K562 (cell line): Measurements from ENCODE around the gene ANKRD65. TPM values are rescaled to one million over a fixed set of nuclear protein-coding genes. Genes with fewer than 3 reads are reported as not detected.

ENCODE experiments used
- BRCA1 ChIP-seq, 2 experiments: fragments of 450-650 bp in 1 of 2; sonication (generic) in 1 of 2; formaldehyde crosslinking in 1 of 2; IDR thresholded peaks; 2 replicates each; pipeline versions ENCODE4 v1.5.0 to v1.6.1; 2017 to 2020; ENCODE audit warnings: mild to moderate bottlenecking in 1 of 2, missing genetic modification reagents in 1 of 2
- BRD9 ChIP-seq: fragments of 450-650 bp; IDR thresholded peaks from 2 replicates; pipeline ENCODE4 v1.6.1; 2018; ENCODE audit warnings: low read depth; ENCODE audit not compliant: partially characterized antibody
- CBX1 ChIP-seq: sonication (generic); IDR thresholded peaks from 2 replicates; pipeline ENCODE4 v1.6.1; 2016; ENCODE audit warnings: antibody characterized with exemption, low read depth, mild to moderate bottlenecking
- E2F4 ChIP-seq: sonication (generic); formaldehyde crosslinking; IDR thresholded peaks from 2 replicates; pipeline ENCODE4 v1.8.0; 2022; ENCODE audit warnings: mild to moderate bottlenecking, low read depth, missing genetic modification reagents
- E2F6 ChIP-seq, 2 experiments: IDR thresholded peaks; 2 replicates each; pipeline ENCODE4 v1.6.1; 2011; ENCODE audit warnings: borderline replicate concordance in 1 of 2, control low read depth in 1 of 2, low read depth in 1 of 2, low read length in 1 of 2, mild to moderate bottlenecking in 1 of 2, mixed read lengths in 1 of 2, moderate library complexity in 1 of 2; ENCODE audit not compliant: insufficient read depth in 1 of 2, insufficient read length in 1 of 2, poor library complexity in 1 of 2, severe bottlenecking in 1 of 2; ENCODE audit errors: extremely low read depth in 1 of 2
- KAT7 ChIP-seq: sonication (generic); formaldehyde crosslinking; IDR thresholded peaks from 2 replicates; pipeline ENCODE4 v1.8.0; 2022; ENCODE audit warnings: missing genetic modification reagents, mild to moderate bottlenecking, borderline replicate concordance
- NFIC ChIP-seq: fragments of 450-650 bp; IDR thresholded peaks from 2 replicates; pipeline ENCODE4 v1.6.1; 2017; ENCODE audit warnings: mild to moderate bottlenecking, inconsistent platforms
- NR2C1 ChIP-seq, 2 experiments: fragments of 450-650 bp; IDR thresholded peaks; 2 replicates each; pipeline ENCODE4 v1.6.1; 2017; ENCODE audit warnings: mild to moderate bottlenecking in 2 of 2, antibody characterized with exemption in 1 of 2, inconsistent platforms in 1 of 2, missing compliant biosample characterization in 1 of 2, missing genetic modification characterization in 1 of 2
- RERE ChIP-seq: sonication (generic); formaldehyde crosslinking; IDR thresholded peaks from 2 replicates; pipeline ENCODE4 v1.8.0; 2023; ENCODE audit warnings: missing genetic modification reagents, mild to moderate bottlenecking, borderline replicate concordance
- RFX5 ChIP-seq: IDR thresholded peaks from 2 replicates; pipeline ENCODE4 v1.6.1; 2011; ENCODE audit warnings: low read depth, mild to moderate bottlenecking, improper control_type of control experiment, low read length
- RFX7 ChIP-seq: fragments of 250-450 bp; sonication (Bioruptor Pico); IDR thresholded peaks from 2 replicates; pipeline ENCODE4 v1.5.1; 2021; ENCODE audit warnings: mild to moderate bottlenecking
- RUNX1 ChIP-seq: sonication (generic); IDR thresholded peaks from 2 replicates; pipeline ENCODE4 v1.6.1; 2016; ENCODE audit warnings: antibody characterized with exemption, low read depth
- TAF9B ChIP-seq: fragments of 450-650 bp; IDR thresholded peaks from 2 replicates; pipeline ENCODE4 v1.6.1; 2018; ENCODE audit warnings: mild to moderate bottlenecking; ENCODE audit not compliant: partially characterized antibody
- THAP7 ChIP-seq: fragments of 250-450 bp; sonication (Bioruptor Pico); IDR thresholded peaks from 2 replicates; pipeline ENCODE4 v1.5.0; 2021
- WHSC1 ChIP-seq: IDR thresholded peaks from one replicate; pipeline ENCODE4 v1.6.1; 2012; ENCODE audit warnings: low read length, control low read depth, inconsistent platforms
- ZFPM2 ChIP-seq: fragments of 250-450 bp; sonication (Bioruptor Pico); IDR thresholded peaks from 2 replicates; pipeline ENCODE4 v1.5.1; 2022; ENCODE audit warnings: mild to moderate bottlenecking
- polyA plus RNA-seq, 8 experiments: library from polyadenylated mRNA; depleted of rRNA in 4 of 8; stranded (reverse) in 5 of 8; unstranded in 3 of 8; fragments of >200 nt; fragmentation: Nextera tagmentation in 2 of 8; fragmentation: Illumina TruSeq in 1 of 8; extraction: Ambion mirVana in 2 of 8; extraction: Trizol in 1 of 8; gene quantifications; 2 replicates each; pipeline versions ENCODE4 v1.2.1 to v1.2.3, GENCODE V29; 2011 to 2014; ENCODE audit warnings: inconsistent platforms in 1 of 8, missing spikeins in 1 of 8
- total RNA-seq, 7 experiments: library from RNA; depleted of rRNA in 6 of 7; stranded (reverse); fragments of >200 nt in 6 of 7; fragmentation: Illumina TruSeq in 2 of 7; extraction: Trizol in 2 of 7; gene quantifications; 2 replicates each; pipeline versions ENCODE4 v1.2.1 to v1.2.3, GENCODE V29; 2011 to 2021; ENCODE audit warnings: low replicate concordance in 1 of 7

The ANKRD65 gene
- total and polyA plus RNA-seq, 9 of the 15 experiments (the other 6 are each of a cell fraction or from before 2014, with no cell fraction given): not detected

GRCh38 chr1:1406821-1407635 lies 14.0 kb downstream of the ANKRD65 start, which contains the start of gene MRPL20 (continued):
- TF ChIP-seq WHSC1 (no peak), ZFPM2 (CRISPR knock-in tag) (no peak), NR2C1 (IDR thresholded peaks at IDR 0.05) (peak; percentile 100), NR2C1 (tag; IDR thresholded peaks at IDR 0.05) (peak; percentile 100), RERE (CRISPR knock-in tag) (no peak), RFX5 (0 out of 2 replicates have a peak, but pooled peaks have one; percentile 37), THAP7 (CRISPR knock-in tag) (peak; percentile 72; the same call in 1 of the 2 replicates), NFIC (peak; percentile 63), E2F6 (IDR thresholded peaks at IDR 0.05; ENCODE audit: borderline replicate concordance in 1 of 2, extremely low read depth in 1 of 2, insufficient read depth in 1 of 2, insufficient read length in 1 of 2, low read depth in 1 of 2, low read length in 1 of 2, poor library complexity in 1 of 2, severe bottlenecking in 1 of 2) (peak in 1 of 2 experiments; percentile 46), E2F4 (CRISPR knock-in tag) (no peak), RUNX1 (no peak), CBX1 (peak; percentile 90), BRD9 (no peak), KAT7 (CRISPR knock-in tag) (peak; percentile 93; the same call in 1 of the 2 replicates), BRCA1 (IDR thresholded peaks at IDR 0.05) (no peak), BRCA1 (CRISPR knock-in tag; IDR thresholded peaks at IDR 0.05) (no peak), RFX7 (0 out of 2 replicates have a peak, but pooled peaks have one; percentile 50), TAF9B (peak; percentile 96)
